ENCODE data around the gene AGAP5.
A peak's percentile ranks its signal among the peaks of the same experiment; 100 is the strongest.

Gene AGAP5

GRCh38 chr10:73643362-73643761 lies 54.5 kb downstream of the AGAP5 start:
- POLR2A ChIA-PET: interaction anchor here (1.3 kb wide), 1 partner anchor 109 kb away, joined by 4 read pairs; no protein-coding TSS in a partner anchor
- Histone ChIP-seq H3K36me3 (ENCODE audit: control insufficient read depth in 4 of 4, insufficient read depth in 4 of 4, low read length in 3 of 4) (no peaks in the 10 kb centered on the region), H3K9me3 (ENCODE audit: control extremely low read depth in 1 of 5, control insufficient read depth in 4 of 5, insufficient read depth in 2 of 5, low read depth in 1 of 5, low read length in 4 of 5) (no peaks in the 10 kb centered on the region), H3K27me3 (replicated peaks in 2 of 5; ENCODE audit: control insufficient read depth in 4 of 5, insufficient read depth in 5 of 5, low read length in 4 of 5) (no peaks in the 10 kb centered on the region), H3K4me1 (ENCODE audit: control extremely low read depth in 1 of 4, control insufficient read depth in 4 of 4, insufficient read depth in 4 of 4, low read length in 3 of 4) (peaks cover 0 to 33% (median 16%) of the 10 kb centered on the region in 4 experiments), H3K27ac (ENCODE audit: insufficient read depth in 1 of 2, low read depth in 1 of 2, low read length in 2 of 2, poor library complexity in 1 of 2, severe bottlenecking in 2 of 2) (no peak overlapping the region), H3K4me3 (ENCODE audit: control insufficient read depth in 1 of 7, extremely low read depth in 1 of 7, insufficient read depth in 4 of 7, low read depth in 2 of 7, low read length in 6 of 7) (no peak overlapping the region)
- WGBS (ENCODE audit: insufficient coverage): 44% methylated on average over 1 of the region's 2 CpGs
- no peak for DNase-seq
- CTCF ChIA-PET: interaction anchor here (0.7 to 6.3 kb wide), 18 partner anchors 11 to 142 kb away, joined by 3 to 98 read pairs (median 4); no protein-coding TSS in a partner anchor

GRCh38 chr10:73641328-73642060 lies 56.4 kb downstream of the AGAP5 start, which contains the start of gene MYOZ1:
MYOZ1 (minus strand) TSS chr10:73641474; CDS start chr10:73640017, 1,457 bp downstream.
- Histone ChIP-seq H3K27me3 (replicated peaks in 2 of 5; ENCODE audit: control insufficient read depth in 4 of 5, insufficient read depth in 5 of 5, low read length in 4 of 5) (no peaks in the 10 kb centered on the region), H3K36me3 (ENCODE audit: control insufficient read depth in 4 of 4, insufficient read depth in 4 of 4, low read length in 3 of 4) (no peaks in the 10 kb centered on the region), H3K4me1 (ENCODE audit: control extremely low read depth in 1 of 4, control insufficient read depth in 4 of 4, insufficient read depth in 4 of 4, low read length in 3 of 4) (peaks cover 0 to 23% (median 5%) of the 10 kb centered on the region in 4 experiments), H3K4me3 (ENCODE audit: control insufficient read depth in 1 of 7, extremely low read depth in 1 of 7, insufficient read depth in 4 of 7, low read depth in 2 of 7, low read length in 6 of 7) (no peak within 1 kb of the TSS), H3K27ac (ENCODE audit: insufficient read depth in 1 of 2, low read depth in 1 of 2, low read length in 2 of 2, poor library complexity in 1 of 2, severe bottlenecking in 2 of 2) (no peak within 1 kb of the TSS), H3K9me3 (ENCODE audit: control extremely low read depth in 1 of 5, control insufficient read depth in 4 of 5, insufficient read depth in 2 of 5, low read depth in 1 of 5, low read length in 4 of 5) (no peaks in the 10 kb centered on the region)
- peak in 1 of 3 donors; percentile 18 for DNase-seq
- CTCF ChIA-PET: interaction anchor here (0.8 to 5.0 kb wide), 4 partner anchors 11 to 112 kb away, joined by 3 to 28 read pairs (median 6); no protein-coding TSS in a partner anchor
- POLR2A ChIA-PET: no interaction called here
- WGBS (ENCODE audit: insufficient coverage): 90% methylated on average over 7 of the region's 9 CpGs

GRCh38 chr10:73639286-73639685 lies 58.6 kb downstream of the AGAP5 start:
- no peak overlapping the region for H3K27ac ChIP-seq (ENCODE audit: insufficient read depth in 1 of 2, low read depth in 1 of 2, low read length in 2 of 2, poor library complexity in 1 of 2, severe bottlenecking in 2 of 2)
- 100% methylated on average over 3 of the region's 3 CpGs for WGBS (ENCODE audit: insufficient coverage)
- ChIA-PET POLR2A (no interaction called here), CTCF (interaction anchor here (5.0 kb wide), 1 partner anchor 110 kb away, joined by 28 read pairs; no protein-coding TSS in a partner anchor)
- DNase-seq: no peak
- no peaks in the 10 kb centered on the region for H3K9me3 ChIP-seq (ENCODE audit: control extremely low read depth in 1 of 5, control insufficient read depth in 4 of 5, insufficient read depth in 2 of 5, low read depth in 1 of 5, low read length in 4 of 5)
- H3K4me3 ChIP-seq (ENCODE audit: control insufficient read depth in 1 of 7, extremely low read depth in 1 of 7, insufficient read depth in 4 of 7, low read depth in 2 of 7, low read length in 6 of 7): no peak overlapping the region
- no peaks in the 10 kb centered on the region for H3K27me3 ChIP-seq (replicated peaks in 2 of 5; ENCODE audit: control insufficient read depth in 4 of 5, insufficient read depth in 5 of 5, low read length in 4 of 5)
- peaks cover 0 to 23% (median 5%) of the 10 kb centered on the region in 4 experiments for H3K4me1 ChIP-seq (ENCODE audit: control extremely low read depth in 1 of 4, control insufficient read depth in 4 of 4, insufficient read depth in 4 of 4, low read length in 3 of 4)
- no peaks in the 10 kb centered on the region for H3K36me3 ChIP-seq (ENCODE audit: control insufficient read depth in 4 of 4, insufficient read depth in 4 of 4, low read length in 3 of 4)

- H3K27me3 ChIP-seq (replicated peaks in 2 of 5; ENCODE audit: control insufficient read depth in 4 of 5, insufficient read depth in 5 of 5, low read length in 4 of 5): no peaks in the 10 kb centered on the region
- DNase-seq: no peak
- POLR2A ChIA-PET: no interaction called here
Measured at GRCh38 chr10:73635781-73636180, 62.1 kb downstream of the AGAP5 start.

GRCh38 chr10:73634421-73634820 lies 63.5 kb downstream of the AGAP5 start:
- ChIA-PET POLR2A (interaction anchor here (0.6 kb wide), 1 partner anchor 12 kb away, joined by 3 read pairs; no protein-coding TSS in a partner anchor), CTCF (interaction anchor here (0.6 to 3.2 kb wide), 3 partner anchors 10 to 40 kb away, joined by 3 to 18 read pairs (median 4); no protein-coding TSS in a partner anchor)
- H3K4me3 ChIP-seq (ENCODE audit: control insufficient read depth in 1 of 7, extremely low read depth in 1 of 7, insufficient read depth in 4 of 7, low read depth in 2 of 7, low read length in 6 of 7): no peak overlapping the region
- no peaks in the 10 kb centered on the region for H3K36me3 ChIP-seq (ENCODE audit: control insufficient read depth in 4 of 4, insufficient read depth in 4 of 4, low read length in 3 of 4)
- H3K27me3 ChIP-seq (replicated peaks in 2 of 5; ENCODE audit: control insufficient read depth in 4 of 5, insufficient read depth in 5 of 5, low read length in 4 of 5): no peaks in the 10 kb centered on the region
- no peaks in the 10 kb centered on the region for H3K4me1 ChIP-seq (ENCODE audit: control extremely low read depth in 1 of 4, control insufficient read depth in 4 of 4, insufficient read depth in 4 of 4, low read length in 3 of 4)
- H3K27ac ChIP-seq (ENCODE audit: insufficient read depth in 1 of 2, low read depth in 1 of 2, low read length in 2 of 2, poor library complexity in 1 of 2, severe bottlenecking in 2 of 2): no peak overlapping the region
- DNase-seq: no peak
- H3K9me3 ChIP-seq (ENCODE audit: control extremely low read depth in 1 of 5, control insufficient read depth in 4 of 5, insufficient read depth in 2 of 5, low read depth in 1 of 5, low read length in 4 of 5): no peaks in the 10 kb centered on the region
- WGBS (ENCODE audit: insufficient coverage): 100% methylated on average over 2 of the region's 5 CpGs

More at GRCh38 chr10:73635781-73636180, 62.1 kb downstream of the AGAP5 start:
- no peaks in the 10 kb centered on the region for H3K9me3 ChIP-seq (ENCODE audit: control extremely low read depth in 1 of 5, control insufficient read depth in 4 of 5, insufficient read depth in 2 of 5, low read depth in 1 of 5, low read length in 4 of 5)
- H3K4me1 ChIP-seq (ENCODE audit: control extremely low read depth in 1 of 4, control insufficient read depth in 4 of 4, insufficient read depth in 4 of 4, low read length in 3 of 4): no peaks in the 10 kb centered on the region
- WGBS (ENCODE audit: insufficient coverage): no CpG with 5 or more reads among the region's 1 CpG
- no peaks in the 10 kb centered on the region for H3K36me3 ChIP-seq (ENCODE audit: control insufficient read depth in 4 of 4, insufficient read depth in 4 of 4, low read length in 3 of 4)
- no peak overlapping the region for H3K27ac ChIP-seq (ENCODE audit: insufficient read depth in 1 of 2, low read depth in 1 of 2, low read length in 2 of 2, poor library complexity in 1 of 2, severe bottlenecking in 2 of 2)
- no peak overlapping the region for H3K4me3 ChIP-seq (ENCODE audit: control insufficient read depth in 1 of 7, extremely low read depth in 1 of 7, insufficient read depth in 4 of 7, low read depth in 2 of 7, low read length in 6 of 7)
- CTCF ChIA-PET: interaction anchor here (1.4 to 2.2 kb wide), 2 partner anchors 10 to 12 kb away, joined by 3 to 4 read pairs; no protein-coding TSS in a partner anchor

- ChIA-PET POLR2A (no interaction called here), CTCF (interaction anchor here (1.1 to 4.2 kb wide), 3 partner anchors 9 to 377 kb away, joined by 3 to 19 read pairs (median 3); partner anchors contain the start of gene MRPS16)
- WGBS (ENCODE audit: insufficient coverage): 100% methylated on average over 5 of the region's 5 CpGs
Measured at GRCh38 chr10:73629165-73629564, 68.7 kb downstream of the AGAP5 start.

GRCh38 chr10:73628405-73628804 lies 69.5 kb downstream of the AGAP5 start:
- no peaks in the 10 kb centered on the region for H3K9me3 ChIP-seq (ENCODE audit: control extremely low read depth in 1 of 5, control insufficient read depth in 4 of 5, insufficient read depth in 2 of 5, low read depth in 1 of 5, low read length in 4 of 5)
- peaks cover 8 to 18% (median 13%) of the 10 kb centered on the region in 4 experiments for H3K4me1 ChIP-seq (ENCODE audit: control extremely low read depth in 1 of 4, control insufficient read depth in 4 of 4, insufficient read depth in 4 of 4, low read length in 3 of 4)
- no peaks in the 10 kb centered on the region for H3K27me3 ChIP-seq (replicated peaks in 2 of 5; ENCODE audit: control insufficient read depth in 4 of 5, insufficient read depth in 5 of 5, low read length in 4 of 5)
- no peak overlapping the region for H3K27ac ChIP-seq (ENCODE audit: insufficient read depth in 1 of 2, low read depth in 1 of 2, low read length in 2 of 2, poor library complexity in 1 of 2, severe bottlenecking in 2 of 2)
- WGBS (ENCODE audit: insufficient coverage): 94% methylated on average over 6 of the region's 7 CpGs
- no peak overlapping the region for H3K4me3 ChIP-seq (ENCODE audit: control insufficient read depth in 1 of 7, extremely low read depth in 1 of 7, insufficient read depth in 4 of 7, low read depth in 2 of 7, low read length in 6 of 7)
- ChIA-PET POLR2A (no interaction called here), CTCF (interaction anchor here (1.1 to 4.2 kb wide), 3 partner anchors 13 to 99 kb away, joined by 3 to 19 read pairs (median 9); no protein-coding TSS in a partner anchor)
- DNase-seq: no peak
- no peaks in the 10 kb centered on the region for H3K36me3 ChIP-seq (ENCODE audit: control insufficient read depth in 4 of 4, insufficient read depth in 4 of 4, low read length in 3 of 4)

More at GRCh38 chr10:73629165-73629564, 68.7 kb downstream of the AGAP5 start:
- Histone ChIP-seq H3K36me3 (ENCODE audit: control insufficient read depth in 4 of 4, insufficient read depth in 4 of 4, low read length in 3 of 4) (no peaks in the 10 kb centered on the region), H3K27me3 (replicated peaks in 2 of 5; ENCODE audit: control insufficient read depth in 4 of 5, insufficient read depth in 5 of 5, low read length in 4 of 5) (no peaks in the 10 kb centered on the region), H3K9me3 (ENCODE audit: control extremely low read depth in 1 of 5, control insufficient read depth in 4 of 5, insufficient read depth in 2 of 5, low read depth in 1 of 5, low read length in 4 of 5) (no peaks in the 10 kb centered on the region), H3K27ac (ENCODE audit: insufficient read depth in 1 of 2, low read depth in 1 of 2, low read length in 2 of 2, poor library complexity in 1 of 2, severe bottlenecking in 2 of 2) (no peak overlapping the region), H3K4me3 (ENCODE audit: control insufficient read depth in 1 of 7, extremely low read depth in 1 of 7, insufficient read depth in 4 of 7, low read depth in 2 of 7, low read length in 6 of 7) (no peak overlapping the region), H3K4me1 (ENCODE audit: control extremely low read depth in 1 of 4, control insufficient read depth in 4 of 4, insufficient read depth in 4 of 4, low read length in 3 of 4) (peaks cover 8 to 18% (median 13%) of the 10 kb centered on the region in 4 experiments)
- DNase-seq: no peak
